GM19467 (cell line): Measurements from ENCODE around the gene ZNF467.

Source experiments
- ATAC-seq: cut with Tn5 transposase; IDR thresholded peaks from one replicate; pipeline ENCODE4 v1.9.1; 2021; ENCODE audit warnings: mild to moderate bottlenecking, moderate library complexity; ENCODE audit not compliant: unreplicated experiment

ZNF467 gene, protein sequence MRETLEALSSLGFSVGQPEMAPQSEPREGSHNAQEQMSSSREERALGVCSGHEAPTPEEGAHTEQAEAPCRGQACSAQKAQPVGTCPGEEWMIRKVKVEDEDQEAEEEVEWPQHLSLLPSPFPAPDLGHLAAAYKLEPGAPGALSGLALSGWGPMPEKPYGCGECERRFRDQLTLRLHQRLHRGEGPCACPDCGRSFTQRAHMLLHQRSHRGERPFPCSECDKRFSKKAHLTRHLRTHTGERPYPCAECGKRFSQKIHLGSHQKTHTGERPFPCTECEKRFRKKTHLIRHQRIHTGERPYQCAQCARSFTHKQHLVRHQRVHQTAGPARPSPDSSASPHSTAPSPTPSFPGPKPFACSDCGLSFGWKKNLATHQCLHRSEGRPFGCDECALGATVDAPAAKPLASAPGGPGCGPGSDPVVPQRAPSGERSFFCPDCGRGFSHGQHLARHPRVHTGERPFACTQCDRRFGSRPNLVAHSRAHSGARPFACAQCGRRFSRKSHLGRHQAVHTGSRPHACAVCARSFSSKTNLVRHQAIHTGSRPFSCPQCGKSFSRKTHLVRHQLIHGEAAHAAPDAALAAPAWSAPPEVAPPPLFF

DNA sequence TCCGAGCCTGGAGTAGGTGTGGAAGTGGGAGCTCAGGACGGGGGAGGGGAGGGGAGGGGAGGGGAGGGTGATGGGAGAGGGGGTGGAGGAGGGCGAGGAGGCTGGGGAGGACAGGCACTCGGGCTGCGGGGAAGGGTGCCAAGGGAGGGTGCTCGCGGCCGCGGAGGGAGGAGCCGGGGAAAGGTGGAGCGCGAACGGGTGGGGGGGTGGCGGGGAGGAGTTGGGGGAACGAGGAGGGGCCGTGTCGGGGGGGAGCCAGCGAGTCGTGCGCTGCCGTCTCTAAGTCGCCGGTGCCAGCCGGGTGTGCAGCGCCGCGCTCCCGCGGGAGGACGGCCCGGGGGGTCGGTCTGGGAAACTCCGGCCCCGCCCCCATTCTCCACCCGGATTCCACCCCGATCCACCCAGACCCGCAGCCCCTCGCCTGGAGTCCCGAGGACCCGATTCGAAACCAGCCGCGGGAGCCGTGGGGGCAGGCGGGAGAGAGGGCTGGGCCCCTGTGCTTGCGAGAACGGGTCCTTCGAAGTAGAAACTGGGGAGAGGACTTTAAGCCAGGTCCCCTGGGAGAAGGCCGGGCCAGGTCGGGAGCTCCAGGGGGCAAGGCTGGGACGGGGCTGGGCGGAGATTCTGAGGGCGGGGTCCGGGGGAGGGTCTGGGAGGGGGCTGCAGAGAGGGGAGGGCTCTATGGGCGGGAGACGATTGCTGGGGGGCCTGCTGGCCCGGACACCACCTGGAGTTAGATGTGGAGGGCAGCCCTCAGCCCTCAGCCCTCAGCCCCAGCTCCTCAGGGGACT is at the start of gene ZNF467:
TSS of gene ZNF467 (minus strand) at position 143 of the 791 bp plus-strand sequence. CDS start 2,556 bp downstream, outside the sequence.
- no peak for ATAC-seq

DNA sequence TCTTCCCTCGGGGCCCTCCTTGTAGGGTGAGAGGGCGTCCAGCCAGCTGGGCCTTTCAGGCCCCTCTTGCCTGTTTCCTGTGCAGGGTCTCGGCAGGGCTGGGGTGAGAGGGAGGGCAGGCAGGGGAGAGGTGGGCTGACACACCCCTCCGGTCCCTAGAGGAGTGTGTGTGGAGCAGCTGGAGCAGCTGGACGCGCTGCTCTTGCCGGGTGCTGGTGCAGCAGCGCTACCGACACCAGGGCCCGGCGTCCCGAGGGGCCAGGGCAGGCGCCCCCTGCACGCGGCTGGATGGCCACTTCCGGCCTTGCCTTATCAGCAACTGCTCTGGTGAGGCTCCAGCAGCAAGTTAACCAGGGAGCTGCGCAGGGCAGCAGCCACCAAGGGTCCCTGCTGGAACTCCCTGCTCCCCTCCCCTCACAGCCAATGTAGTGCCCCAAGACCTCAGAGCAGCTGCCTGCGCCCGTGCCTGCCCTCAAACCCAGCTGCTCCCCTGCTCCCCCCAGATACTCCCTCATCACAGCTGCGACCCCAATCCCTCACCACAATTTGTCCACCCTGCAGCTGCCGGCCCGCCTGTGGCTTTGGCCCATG is 49.1 kb upstream of the ZNF467 start:
- ATAC-seq: no peak

DNA sequence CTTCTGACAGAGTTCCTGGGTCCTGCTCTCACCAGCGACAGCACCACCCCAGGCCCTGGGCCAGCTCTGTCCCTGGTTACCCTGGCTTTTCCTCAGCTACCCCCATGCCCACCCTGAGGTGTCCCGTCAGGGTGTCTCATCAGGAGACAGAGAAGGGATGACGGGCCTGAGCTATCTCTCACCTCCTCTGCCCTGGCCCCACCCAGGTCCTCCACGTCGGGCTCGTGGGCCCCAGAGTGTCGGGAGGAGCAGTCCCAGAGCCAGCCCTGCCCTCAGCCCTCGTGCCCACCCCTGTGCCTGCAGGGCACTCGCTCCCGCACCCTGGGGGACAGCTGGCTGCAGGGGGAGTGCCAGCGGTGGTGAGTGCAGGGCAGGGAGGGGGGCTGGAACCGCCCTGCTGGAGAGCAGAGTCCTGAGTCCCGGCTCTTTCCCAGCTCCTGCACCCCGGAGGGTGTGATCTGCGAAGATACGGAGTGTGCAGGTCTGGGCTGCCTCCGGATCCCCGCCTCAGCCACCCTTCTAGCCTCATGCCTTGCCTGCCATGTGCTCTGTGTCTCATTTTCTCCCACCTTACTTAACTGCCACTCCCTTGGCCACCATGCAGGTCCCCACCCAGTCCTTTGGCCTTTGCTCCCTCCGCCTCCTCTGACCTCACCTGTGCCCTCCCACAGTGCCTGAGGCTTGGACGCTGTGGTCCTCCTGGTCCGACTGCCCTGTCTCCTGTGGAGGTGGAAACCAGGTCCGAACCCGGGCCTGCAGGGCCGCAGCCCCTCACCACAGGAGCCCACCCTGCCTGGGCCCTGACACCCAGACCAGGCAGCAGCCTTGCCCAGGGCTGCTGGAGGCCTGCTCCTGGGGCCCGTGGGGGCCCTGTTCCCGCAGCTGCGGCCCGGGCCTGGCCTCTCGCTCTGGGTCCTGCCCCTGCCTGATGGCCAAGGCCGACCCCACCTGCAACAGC is 48.1 kb upstream of the ZNF467 start:
- ATAC-seq: no peak

DNA sequence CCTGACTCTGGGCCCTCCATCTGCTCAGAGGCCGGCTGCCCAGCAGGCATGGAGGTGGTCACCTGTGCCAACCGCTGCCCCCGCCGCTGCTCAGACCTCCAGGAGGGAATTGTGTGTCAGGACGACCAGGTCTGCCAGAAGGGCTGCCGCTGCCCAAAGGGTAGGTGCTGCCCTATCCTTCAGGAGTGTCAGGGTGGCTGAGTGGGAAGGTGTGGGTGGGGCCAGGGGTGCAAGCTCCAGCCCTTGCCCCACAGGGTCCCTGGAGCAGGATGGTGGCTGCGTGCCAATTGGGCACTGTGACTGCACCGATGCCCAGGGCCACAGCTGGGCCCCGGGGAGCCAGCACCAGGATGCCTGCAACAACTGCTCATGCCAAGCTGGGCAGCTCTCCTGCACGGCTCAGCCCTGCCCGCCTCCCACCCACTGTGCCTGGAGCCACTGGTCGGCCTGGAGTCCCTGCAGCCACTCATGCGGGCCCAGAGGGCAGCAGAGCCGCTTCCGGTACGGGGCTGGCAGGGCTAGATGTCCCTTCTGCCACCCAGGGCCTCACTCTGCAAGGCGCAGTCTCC is 47.3 kb upstream of the ZNF467 start:
- ATAC-seq: no peak

DNA sequence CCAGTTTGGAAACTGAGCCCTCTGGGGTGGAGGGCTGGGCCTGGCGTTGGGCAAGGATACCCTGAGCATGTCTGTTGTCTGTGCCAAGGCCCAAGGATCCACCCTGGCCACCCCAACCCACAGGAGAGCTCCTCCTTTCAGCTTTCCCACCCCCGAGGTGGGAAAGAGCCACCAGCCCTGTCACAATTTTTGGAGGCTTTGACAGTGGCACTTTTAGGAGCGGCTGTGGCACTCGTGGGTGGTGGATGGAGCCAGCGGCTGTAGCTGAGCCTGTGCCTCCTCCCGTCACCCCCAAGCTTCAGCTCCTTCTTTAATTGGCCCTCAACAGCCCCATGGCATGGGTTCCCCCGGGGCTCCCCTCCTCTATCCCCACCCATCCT is 46.6 kb upstream of the ZNF467 start:
- ATAC-seq: no peak

DNA sequence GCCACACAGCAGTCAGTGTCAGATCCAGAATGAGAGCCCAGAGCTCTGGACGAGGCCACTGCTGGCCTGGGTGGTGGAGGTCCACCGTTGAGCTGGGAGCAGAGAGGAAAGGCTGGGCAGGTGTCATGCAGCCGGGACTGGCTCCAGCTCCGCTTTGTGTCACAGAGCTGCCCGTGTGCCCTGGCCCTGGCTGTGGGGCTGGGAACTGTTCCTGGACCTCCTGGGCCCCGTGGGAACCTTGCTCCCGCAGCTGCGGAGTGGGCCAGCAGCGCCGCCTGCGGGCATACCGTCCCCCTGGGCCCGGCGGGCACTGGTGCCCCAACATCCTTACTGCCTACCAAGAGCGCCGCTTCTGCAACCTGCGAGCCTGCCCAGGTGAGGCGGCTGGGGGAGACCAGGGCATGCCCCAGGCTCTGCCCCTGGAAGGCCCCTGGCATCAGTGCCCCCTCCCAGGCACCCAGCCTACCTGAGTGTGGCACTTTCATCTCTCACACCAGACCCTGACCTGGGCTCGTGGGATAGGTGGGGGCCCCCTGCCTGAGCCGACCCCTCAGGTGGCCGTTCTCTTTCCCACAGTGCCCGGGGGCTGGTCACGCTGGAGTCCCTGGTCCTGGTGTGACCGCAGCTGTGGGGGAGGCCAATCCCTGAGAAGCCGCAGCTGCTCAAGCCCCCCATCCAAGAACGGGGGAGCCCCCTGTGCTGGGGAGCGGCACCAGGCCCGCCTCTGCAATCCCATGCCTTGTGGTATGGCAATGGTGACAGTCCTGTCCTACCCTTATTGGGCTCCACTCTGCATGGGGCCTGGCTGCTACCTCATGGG is 46.0 kb upstream of the ZNF467 start:
- no peak for ATAC-seq

DNA sequence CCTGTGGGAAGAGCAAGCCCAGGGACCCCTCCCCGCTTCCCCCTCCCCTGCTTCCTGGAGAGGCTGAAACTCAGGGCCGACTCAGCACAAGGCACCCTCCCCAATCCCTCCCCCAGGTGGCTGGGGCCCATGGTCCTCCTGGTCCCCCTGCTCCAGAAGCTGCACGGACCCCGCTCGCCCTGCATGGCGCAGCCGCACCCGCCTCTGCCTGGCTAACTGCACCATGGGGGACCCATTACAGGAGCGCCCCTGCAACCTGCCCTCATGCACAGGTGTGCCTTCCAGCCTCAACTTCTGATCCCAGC is 45.1 kb upstream of the ZNF467 start:
- ATAC-seq: no peak

DNA sequence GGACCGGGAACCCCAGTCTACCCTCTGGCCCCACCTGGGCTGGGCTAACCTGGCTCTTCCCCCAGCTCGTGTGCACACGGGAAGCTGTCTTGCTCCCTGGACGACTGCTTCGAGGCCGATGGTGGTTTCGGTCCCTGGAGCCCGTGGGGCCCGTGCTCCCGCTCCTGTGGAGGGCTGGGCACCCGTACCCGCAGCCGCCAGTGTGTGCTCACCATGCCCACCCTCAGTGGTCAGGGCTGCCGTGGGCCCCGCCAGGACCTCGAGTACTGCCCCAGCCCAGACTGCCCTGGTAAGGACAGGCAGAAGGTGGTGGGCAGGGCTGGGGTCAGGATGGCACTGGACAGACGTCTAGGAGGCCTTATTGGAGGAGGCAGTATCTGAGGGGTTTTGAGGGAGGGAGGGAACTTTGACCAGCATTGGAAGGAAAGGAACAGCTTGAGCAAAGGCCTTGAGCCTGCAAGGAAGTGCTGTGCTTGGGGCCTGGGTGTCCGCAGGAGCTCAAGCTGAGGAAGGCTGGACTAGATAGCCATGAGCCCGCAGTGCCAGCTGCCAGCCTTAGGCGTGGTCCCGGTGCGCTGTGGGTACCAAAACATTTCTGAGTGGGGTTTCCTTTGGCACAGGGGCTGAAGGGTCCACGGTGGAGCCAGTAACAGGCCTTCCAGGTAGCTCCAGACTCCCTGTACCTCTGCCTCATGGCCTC is 44.6 kb upstream of the ZNF467 start:
- ATAC-seq: no peak

DNA sequence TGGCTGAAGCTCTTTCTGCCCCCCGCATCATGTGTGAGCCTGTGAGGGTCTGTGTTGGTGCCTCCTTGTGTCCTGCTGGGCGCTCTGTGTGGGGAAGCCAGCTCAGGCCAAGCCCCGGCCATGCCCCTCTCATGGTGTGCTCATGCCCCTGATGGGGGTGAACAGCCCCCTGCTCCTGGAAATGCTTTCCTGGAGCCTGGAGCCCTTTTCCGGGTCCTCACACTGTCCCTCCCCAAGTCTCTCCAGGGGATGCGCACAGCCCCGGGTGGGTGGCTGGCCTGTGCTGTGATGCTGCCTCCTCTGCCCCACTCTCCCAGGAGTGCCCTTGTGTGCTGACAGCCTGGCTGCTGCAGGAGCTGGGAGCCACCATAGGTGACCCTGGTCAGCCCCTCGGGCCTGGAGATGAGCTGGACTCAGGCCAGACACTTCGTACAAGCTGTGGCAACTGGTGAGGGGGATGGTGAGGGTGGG is 43.9 kb upstream of the ZNF467 start:
- no peak for ATAC-seq

DNA sequence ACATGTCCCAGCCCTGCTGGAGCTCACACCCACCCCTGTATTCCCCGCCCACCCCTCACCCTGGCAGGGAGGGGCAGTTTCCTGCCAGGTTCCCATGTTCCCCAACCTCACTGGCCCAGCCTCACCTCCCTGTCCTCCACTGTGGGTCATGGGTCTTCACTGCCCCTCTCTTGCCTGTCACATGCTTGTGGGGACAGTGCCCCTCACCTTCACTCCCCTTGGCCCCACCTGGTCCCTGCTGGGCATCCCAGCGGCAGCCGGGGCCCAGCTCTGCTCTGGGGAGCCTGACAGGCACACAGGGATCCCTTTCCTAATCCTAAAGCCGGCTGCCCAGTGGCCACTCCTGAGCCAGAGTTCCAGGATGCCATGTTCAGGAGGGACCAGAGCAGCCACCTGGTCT is 43.4 kb upstream of the ZNF467 start:
- ATAC-seq: no peak

DNA sequence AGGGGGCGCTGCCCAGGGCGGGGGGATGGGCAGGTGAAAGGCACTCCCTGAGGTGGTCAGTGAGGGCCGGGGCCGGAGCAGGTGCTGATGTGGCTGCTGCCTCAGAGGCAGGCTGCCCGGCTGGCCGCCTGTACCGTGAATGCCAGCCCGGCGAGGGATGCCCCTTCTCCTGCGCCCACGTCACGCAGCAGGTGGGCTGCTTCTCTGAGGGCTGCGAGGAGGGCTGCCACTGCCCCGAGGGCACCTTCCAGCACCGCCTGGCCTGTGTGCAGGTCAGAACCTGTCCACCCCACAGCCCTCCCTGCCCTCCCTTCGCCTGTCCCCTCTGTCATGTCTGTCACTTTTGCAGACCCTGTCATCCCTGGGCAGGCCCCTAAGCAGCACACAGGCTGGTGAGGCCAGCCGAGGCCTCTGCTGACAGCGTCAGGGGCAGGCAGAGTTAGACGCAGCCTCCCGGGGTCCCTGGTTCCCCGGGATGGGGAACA is 42.9 kb upstream of the ZNF467 start:
- ATAC-seq: no peak

DNA sequence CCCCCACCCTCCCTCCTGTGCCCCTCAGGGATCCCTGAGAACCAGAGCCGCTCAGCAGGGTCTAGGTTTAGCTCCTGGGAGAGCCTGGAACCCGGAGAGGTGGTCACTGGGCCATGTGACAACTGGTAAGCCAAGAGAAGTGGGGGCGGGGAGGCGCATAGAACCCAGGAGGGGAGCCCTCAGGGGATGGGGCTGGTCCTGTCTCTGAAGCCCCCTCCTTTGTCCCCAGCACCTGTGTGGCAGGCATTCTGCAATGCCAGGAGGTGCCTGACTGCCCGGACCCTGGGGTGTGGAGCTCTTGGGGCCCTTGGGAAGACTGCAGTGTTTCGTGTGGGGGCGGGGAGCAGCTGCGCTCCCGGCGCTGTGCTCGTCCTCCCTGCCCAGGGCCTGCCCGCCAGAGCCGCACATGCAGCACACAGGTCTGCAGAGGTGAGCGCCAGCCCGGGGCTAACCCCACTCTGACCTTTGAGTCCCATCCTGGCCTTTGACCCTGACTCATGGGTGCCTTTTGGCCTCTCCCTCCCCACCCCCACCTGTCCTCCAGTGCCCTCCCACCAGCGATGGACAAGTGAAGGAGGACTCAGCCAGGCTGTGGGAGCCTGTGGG is 42.4 kb upstream of the ZNF467 start:
- no peak for ATAC-seq

DNA sequence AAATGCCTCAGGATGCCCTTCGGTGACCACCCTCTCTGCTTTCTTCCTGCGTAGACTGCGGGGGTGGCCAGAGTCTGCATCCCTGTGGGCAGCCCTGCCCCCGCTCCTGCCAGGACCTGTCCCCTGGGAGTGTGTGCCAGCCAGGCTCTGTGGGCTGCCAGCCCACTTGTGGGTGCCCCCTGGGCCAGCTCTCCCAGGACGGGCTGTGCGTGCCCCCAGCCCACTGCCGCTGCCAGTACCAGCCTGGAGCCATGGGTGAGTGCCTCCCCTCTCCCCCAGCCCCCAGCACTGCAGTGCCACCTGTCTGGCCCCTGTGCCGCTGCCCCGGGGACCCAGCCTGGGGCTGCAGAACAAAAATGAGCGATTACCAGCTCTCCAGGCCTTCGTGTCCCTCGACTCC is 41.7 kb upstream of the ZNF467 start:
- no peak for ATAC-seq

DNA sequence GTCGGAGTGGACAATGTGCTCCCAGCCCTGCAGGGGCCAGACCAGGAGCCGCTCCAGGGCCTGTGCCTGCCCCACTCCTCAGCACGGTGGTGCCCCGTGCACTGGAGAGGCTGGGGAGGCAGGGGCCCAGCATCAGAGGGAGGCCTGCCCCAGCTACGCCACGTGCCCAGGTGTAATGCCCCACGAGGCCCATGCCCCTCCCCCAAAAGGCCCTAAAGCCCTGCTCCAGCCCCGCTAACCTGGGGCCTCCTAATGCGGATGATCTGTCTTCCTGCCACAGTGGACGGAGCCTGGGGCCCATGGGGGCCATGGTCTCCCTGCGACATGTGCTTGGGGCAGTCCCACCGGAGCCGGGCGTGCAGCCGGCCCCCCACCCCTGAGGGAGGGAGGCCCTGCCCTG is 41.1 kb upstream of the ZNF467 start:
- no peak for ATAC-seq

DNA sequence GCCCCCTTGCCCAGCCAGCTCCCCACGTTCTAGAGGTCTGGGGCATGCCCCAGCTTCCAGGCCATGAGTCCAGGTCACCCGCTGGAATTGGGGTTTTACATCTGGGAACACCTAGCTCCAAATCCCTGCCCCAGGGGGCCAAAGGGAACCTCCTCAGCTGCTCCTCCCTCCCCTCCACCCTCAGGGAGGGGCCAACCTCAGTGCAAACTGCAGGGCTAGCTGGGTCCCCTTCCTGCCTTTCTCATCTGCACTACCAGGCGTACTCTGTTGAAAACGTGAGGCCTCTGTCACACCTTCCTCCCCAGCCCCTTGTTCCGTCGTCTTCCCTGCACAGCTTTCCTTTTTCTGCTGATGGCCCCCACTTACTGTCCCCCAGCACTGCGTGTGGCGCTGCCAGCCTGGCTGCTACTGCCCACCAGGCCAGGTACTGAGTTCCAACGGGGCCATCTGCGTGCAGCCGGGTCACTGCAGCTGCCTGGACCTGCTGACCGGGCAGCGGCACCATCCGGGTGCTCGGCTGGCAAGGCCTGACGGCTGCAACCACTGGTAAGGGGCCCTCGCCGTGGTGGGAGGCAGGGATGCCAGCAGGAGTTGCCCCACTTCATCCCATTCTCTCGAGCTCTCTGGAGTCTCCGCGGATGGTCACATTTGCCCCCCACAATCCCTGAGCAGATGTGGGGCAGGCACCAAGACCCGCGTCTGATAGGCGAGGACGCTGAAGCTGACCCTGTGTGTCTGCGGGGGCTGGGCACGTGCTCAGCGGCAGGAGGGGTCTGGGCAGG is 40.1 kb upstream of the ZNF467 start:
- ATAC-seq: no peak

DNA sequence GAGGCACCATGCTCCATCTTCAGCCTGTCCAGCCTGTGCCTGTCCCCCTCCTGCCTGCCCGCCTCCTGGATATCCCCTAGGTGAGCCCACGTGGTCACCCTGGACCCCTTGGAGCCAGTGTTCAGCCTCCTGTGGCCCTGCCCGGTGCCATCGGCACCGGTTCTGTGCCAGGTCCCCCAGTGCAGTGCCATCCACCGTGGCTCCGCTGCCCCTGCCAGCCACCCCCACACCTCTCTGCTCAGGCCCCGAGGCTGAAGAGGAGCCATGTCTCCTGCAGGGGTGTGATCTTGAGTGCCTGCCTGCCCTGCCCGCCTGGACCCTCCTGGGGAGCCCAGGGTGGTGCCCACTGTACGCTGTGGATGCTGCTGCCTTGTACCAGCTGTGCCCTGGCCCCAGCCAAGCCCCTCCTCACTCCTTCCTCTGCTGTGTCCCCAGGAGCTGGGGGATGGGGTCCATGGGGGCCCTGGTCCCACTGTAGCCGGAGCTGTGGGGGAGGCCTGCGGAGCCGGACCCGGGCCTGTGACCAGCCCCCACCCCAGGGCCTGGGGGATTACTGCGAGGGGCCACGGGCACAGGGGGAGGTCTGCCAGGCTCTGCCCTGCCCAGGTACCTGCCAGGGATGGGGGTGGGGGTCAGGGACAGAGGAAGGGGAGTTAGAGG is 38.6 kb upstream of the ZNF467 start:
- no peak for ATAC-seq

DNA sequence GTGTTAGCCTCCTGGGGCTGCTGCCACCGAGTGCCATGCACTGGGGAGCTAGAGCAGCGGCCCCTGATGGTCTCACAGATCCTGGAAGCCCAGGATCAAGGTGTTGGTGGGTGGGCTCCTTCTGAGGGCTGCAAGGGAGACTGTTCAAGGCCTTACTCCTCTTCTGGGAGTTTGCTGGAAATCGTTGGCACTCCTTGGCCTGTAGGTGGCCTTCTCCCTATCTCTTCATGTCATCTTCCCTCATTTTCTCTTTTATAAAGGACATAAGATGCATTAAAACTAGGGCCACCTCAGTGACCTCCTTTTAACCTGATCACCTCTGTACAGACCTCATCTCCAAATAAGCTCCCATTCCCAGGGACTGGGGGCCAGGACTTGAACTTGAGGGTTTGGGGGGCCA is 37.8 kb upstream of the ZNF467 start:
- no peak for ATAC-seq
